H4 (cell line): ENCODE measurements around the gene COX4I1. TPM values are rescaled to one million over a fixed set of nuclear protein-coding genes. Genes with fewer than 3 reads are reported as not detected.
A peak's percentile ranks its signal among the peaks of the same experiment; 100 is the strongest.
"Not testable (repeated sequence)": the region's sequence is repeated elsewhere in the genome, so short reads cannot be mapped to it uniquely, and the experiment has no call there.

Source experiments
- DNase-seq: peaks from one replicate; pipeline ENCODE4 v3.0.0-alpha.2; 2015; ENCODE audit warnings: low spot score
- total RNA-seq: library from RNA; depleted of rRNA; stranded (reverse); fragments of >200 nt; shearing (Covaris generic); gene quantifications from 2 replicates; pipeline ENCODE4 v1.2.3, GENCODE V29; 2014

The COX4I1 gene
- total RNA-seq, 1 experiment from 2014 or later: 685 TPM

DNA sequence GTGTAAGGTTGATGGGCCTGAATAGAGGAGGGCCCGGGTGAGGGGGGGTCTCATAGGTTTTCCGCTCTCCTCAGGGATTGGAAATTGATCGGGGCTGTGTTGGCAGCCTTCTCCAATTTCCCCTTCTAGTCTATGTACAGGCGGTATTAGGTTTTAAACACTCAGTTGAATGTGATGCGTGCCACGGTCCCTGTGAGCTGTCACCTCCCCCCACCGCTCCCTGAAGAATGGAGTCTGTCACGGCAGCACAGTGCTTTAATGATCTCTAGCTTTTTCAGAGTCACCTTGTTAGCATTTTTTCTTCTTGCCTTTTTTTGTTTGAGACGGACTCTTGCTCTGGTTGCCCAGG lies 800 bp downstream of the COX4I1 start:
- DNase-seq: no peak

DNA sequence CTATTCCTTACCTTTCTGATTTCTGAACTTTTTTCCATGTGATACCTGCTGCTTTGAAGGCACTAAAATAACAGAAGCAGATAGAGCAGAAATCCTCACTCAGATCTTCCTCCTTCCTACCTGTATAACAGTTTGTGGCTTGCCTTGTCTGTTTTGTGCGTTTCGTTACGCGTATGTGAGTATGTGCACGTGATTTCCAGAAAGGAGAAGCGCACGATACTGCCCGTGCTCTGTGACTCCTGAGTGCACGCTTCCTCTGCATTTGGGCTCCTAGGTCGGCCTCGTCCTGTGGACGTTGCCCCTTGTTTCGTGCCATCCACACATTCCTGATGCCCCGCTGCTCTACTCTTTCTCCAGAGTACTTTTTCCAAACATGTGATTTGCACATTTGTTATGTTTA lies 4.1 kb downstream of the COX4I1 start:
- no peak for DNase-seq

DNA sequence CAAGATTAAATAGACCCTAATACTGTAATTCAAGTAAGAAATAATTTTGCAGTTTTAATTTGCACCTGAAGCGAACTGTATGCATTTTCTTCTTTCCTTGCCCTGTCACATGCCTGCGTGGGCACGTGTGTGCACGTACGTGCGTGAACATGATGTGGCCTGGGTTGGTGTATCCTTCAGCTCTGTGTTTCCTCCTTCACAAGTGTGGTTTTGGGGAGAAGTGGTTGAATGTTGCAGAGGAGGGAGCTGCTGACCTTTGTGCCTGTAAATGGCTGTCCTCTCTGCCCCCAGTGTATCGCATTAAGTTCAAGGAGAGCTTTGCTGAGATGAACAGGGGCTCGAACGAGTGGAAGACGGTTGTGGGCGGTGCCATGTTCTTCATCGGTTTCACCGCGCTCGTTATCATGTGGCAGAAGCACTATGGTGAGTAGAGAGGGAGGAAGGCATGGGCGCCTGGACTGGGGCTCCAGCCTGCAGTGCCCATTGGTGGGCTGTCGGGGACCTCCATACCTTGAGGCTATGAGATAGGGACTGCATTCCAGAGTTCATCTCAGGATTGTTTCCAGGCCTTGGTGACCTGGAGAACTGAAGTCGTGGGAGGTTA lies 6.0 kb downstream of the COX4I1 start:
- no peak for DNase-seq

DNA sequence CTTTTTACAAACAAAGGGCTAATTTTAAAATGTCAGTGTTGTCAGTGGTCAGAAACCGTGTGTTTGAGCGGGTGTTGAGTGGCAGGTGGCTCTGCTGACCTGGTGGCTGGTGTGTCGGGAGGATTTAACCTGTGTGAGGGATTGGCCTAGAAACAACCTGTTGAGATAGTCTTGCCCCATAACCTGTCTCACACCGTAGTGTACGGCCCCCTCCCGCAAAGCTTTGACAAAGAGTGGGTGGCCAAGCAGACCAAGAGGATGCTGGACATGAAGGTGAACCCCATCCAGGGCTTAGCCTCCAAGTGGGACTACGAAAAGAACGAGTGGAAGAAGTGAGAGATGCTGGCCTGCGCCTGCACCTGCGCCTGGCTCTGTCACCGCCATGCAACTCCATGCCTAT lies 7.0 kb downstream of the COX4I1 start:
- DNase-seq: no peak

DNA sequence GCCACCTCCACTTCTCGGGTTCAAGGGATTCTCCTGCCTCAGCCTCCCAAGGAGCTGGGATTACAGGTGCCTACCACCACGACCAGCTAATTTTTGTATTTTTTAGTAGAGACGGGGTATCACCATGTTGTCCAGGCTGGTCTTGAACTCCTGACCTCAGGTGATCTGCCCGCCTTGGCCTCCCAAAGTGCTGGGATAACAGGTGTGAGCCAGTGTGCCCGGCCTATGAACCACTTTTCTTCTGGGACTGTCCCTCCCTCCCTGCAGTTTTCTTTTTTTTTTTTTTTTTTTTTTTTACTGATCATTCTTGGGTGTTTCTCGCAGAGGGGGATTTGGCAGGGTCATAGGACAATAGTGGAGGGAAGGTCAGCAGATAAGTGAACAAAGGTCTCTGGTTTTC lies 7.8 kb downstream of the COX4I1 start:
- not testable (repeated sequence) for DNase-seq

DNA sequence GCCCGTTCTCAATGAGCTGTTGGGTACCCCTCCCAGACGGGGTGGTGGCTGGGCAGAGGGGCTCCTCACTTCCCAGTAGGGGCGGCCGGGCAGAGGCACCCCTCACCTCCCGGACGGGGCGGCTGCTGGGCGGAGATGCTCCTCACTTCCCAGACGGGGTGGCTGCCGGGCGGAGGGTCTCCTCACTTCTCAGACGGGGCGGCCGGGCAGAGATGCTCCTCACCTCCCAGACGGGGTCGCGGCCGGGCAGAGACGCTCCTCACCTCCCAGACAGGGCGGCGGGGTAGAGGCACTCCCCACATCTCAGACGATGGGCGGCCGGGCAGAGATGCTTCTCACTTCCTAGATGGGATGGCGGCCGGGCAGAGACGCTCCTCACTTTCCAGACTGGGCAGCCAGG lies 8.6 kb downstream of the COX4I1 start:
- not testable (repeated sequence) for DNase-seq

DNA sequence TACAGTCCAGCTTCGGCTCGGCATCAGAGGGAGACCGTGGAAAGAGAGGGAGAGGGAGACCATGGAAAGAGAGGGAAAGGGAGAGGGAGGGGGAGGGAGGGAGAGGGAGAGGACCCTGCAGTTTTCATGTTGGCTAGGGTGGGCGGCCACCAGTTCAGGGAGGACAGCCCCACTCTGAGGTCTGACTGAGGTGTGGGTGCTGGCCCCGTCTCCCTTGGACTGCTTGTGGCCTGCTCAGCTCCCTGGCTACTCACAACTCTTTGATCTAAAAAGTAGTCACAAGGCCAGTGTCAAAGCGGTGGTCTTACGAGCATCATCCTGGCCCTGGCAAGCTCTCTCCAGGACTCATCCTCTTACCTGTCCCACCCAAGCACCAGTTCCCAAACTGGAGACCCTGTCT lies 9.4 kb downstream of the COX4I1 start:
- no peak for DNase-seq

DNA sequence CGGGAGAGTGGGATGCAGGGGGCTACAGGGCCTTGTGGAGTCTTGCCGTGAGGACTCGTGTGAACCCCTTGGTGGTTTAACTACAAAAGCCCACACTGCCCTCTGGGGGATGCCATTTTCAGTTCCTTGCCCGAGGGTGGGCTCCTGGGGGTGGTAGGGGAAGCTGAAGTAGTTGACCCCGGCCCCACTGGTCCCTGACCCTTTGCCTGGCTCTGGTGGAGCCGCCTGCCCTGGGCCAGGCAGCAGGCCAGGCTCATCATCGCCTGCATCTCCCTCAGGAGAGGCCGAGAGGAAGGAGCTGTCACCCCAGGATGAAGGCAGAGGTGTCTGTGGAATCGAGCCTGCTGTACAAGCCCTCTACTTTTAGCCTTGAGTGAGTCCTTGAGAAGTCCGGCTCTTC lies 10.2 kb downstream of the COX4I1 start:
- DNase-seq: no peak

DNA sequence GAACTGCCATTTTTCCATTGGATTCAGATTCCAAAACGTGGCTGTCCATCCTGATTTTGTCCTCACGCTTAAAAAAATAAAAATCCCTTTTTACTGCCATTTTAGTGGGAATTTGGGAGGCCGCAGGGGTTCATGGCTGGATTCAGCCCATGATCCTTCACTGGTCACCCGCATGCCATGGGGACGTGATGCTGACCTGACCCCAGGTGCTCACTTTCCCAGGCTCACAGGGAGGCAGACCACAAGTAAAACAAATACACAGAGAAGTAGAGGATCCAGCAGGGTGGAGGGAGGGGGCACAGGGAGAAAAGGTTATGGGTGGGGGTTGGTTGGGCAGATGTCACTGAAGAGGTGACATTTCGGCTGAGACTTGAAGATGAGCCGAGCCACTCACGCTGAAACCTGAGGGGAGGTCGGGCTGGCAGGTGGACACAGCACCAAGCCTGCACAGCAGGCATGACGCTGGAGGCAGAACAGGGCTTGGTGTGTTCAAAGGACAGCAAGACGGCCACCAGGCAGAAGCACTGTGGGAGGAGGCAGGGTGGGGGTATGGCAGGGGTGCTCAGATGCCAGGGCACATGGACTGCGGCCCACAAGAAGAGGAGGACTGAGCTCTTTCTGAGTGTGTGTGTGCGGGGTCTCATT lies 10.7 kb downstream of the COX4I1 start:
- DNase-seq: no peak

DNA sequence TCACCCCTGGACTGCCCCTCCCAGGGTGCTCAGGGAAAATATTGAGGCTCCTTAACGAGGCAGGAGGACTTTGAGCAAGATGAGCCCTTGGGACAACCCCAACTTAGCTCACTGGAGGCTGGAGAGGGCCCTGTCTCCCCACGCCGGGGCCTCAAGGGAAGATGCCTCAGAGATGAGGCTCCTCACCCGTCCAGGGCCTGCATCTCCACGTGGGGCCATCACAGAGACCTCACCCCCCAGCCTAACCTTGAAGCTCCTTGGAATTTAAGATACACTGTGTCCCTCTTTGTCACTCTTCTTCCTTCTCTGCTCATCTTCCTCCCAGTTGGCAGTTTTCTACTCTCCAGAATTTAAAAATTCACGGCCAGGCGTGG lies 11.2 kb downstream of the COX4I1 start:
- no peak for DNase-seq

DNA sequence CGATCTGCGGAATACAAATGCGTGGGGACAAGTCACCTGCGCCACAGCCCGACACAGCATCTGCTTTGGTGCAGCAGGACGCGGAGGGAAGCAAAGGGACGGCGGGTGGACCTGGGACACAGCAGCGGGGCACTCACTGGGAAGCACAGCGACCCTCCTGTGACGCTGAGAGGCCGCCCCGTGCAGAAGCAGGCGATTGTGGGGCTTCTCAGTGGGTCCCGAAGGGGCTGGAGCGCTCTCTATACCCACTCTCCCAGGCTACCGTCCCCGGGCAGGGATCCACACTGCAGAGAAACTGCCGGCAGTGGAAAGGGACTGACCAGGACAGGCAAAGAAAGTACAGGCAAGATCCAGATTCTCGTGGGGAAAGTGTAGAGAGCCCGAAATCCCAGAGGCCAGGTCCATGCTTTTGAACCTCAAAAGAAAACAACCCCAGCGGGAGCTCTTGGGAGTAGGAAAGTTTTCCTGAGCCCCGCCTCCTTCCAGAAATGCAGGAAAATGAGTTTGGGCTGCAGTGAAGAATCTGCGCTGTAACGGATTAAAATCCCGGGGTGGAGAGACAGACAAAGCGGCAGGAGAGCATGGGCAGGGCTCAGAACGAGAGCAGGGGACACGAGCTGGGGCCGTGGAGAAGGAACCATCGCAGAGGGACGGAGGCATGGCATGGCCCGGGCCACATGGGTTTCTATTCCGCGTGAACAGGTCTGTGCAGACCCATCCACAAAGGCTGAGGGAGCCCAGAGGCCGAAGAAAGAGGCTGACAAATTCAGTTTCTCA lies 12.7 kb downstream of the COX4I1 start:
- no peak for DNase-seq

DNA sequence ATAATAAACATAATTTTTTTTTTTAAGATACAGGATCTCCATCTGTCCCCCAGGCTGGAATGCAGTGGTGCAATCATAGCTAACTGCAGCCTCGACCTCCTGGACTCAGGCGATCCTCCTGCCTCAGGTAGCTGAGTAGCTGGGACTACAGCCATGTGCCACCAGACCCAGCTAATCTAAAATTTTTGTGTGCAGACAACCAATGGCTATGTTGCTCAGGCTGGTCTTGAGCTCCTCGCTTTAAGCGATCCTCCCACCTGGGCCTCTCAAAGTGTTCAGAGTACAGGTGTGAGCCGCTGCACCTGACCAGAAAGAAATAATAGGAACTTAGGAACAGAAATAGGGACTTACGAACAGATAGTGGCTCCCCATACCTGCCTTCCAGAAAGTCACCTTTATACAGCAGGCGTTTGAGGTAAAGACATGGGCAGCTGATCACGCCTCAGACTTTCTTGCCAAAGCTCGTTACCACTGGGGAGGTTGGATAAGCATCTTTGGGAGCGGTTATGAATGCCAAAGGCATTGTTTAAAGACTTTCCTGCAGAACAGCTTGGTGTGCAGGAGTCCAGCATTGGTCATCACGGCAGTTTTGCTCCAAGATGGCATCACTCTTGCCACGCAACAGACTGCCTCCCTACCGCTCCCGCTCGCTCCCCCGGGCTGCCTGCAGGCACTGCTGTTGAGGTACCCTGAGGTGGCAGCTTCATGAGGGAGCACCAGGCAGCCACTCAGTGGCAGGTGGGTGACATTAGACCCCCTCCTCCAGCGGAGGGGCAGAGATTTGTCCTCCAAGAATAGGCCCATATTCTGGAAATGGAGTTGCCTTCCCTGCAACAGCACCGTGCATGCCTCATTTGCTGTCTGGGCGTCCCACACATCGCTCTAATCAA lies 13.6 kb downstream of the COX4I1 start:
- no peak for DNase-seq

DNA sequence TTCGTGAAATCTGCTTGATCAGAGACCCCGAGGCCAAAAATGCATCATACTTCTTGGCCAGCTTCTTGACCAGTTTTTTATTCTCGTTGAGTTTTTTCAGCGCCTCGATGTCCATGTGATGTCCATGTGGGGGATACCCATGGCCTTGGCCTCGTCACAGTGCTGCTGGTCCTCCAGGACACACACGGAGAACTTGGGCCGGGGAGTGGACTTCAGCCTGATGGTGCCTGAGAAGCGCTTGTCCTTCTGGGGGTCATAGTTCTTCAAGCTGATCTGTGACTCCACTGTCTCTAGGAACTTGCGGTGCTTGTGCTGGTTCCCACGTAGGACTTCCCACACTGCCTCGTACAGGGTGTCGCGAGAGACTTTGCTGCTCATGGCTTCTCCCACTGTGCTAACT lies 16.7 kb downstream of the COX4I1 start:
- no peak for DNase-seq

DNA sequence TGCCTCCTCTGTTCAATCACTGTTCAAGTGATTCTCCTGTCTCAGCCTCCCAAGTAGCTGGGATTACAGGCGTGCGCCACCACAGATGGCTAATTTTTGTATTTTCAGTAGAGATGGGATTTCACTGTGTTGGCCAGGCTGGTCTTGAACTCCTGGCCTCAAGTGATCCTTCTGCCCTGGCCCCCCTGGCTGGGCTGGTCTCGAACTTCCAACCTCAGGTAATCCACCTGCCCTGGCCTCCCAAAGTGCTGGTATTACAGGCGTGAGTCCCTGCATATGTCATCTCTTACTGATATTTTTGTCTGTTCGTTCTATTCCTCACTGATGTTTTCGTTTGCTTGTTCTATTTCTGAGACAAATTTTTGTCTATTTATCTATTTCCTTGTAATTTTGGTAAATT lies 17.7 kb downstream of the COX4I1 start:
- DNase-seq: not testable (repeated sequence)

DNA sequence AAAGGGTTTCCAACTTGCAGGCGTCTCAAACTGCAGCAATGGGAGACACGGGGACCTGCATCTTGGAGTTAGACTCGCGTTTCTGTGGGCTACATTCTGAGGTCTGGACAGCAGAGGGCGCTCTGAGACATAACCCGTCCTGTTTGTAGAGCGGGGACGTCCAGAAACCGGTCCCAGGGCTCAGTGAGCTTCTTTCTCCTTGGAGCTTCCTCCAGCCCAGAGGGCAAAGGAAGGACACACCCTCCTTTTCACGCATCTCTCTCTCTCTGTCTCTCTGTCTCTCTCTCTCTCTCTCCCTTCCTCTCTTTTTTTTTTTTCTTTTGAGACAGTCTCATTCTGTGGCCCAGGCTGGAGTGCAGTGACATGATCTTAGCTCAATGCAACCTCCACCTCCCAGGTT lies 19.8 kb downstream of the COX4I1 start:
- peak; percentile 80 for DNase-seq

DNA sequence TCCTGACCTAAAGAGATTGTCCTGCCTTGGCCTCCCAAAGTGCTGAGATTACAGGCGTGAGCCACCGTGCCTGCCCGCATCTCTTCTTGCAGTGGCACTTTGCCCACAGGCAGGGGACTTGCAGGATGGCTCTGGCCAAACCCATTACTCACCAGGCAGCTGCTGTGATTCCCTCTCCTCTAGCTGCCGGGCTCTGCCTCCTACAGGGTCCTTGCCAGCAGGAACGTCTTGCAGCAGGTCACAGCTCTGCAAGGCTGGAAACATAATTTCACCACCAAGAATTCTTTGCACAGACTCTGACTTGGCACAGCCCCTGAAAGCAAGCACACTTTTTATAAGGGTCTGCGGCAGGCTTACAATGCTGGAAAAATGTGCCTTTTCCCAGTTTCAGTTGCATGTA lies 20.3 kb downstream of the COX4I1 start:
- no peak for DNase-seq

DNA sequence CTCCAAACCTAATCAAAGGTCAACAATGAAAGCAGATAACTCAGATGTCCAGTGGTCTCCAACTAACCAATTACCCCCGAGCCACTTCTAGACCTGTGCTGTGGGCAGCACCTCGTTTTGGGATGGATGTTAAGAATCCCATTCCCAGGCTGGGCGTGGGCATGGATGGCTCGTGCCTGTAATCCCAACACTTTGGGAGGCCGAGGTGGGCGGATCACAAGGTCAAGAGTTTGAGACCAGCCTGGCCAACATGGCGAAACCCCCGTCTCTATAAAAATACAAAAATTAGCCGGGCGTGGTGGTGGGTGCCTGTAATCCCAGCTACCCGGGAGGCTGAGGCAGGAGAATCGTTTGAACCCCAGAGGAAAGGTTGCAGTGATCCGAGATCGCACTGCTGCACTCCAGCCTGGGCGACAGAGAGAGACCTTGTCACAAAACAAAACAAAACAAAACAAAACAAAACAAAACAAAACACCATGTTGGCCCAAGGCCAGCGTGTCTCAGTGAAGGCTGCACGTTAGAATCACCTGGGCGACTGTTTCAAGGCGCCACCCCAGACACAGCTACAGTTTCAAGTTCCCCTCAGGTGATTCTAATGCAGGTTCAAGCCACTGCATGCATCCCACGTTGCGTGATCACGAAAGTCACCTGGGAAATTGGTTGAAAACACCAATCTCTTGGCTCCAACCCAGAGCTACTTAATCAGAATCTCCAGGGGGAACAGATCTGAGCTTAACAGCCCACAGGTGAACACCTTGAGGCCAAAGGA lies 21.3 kb downstream of the COX4I1 start:
- DNase-seq: no peak

DNA sequence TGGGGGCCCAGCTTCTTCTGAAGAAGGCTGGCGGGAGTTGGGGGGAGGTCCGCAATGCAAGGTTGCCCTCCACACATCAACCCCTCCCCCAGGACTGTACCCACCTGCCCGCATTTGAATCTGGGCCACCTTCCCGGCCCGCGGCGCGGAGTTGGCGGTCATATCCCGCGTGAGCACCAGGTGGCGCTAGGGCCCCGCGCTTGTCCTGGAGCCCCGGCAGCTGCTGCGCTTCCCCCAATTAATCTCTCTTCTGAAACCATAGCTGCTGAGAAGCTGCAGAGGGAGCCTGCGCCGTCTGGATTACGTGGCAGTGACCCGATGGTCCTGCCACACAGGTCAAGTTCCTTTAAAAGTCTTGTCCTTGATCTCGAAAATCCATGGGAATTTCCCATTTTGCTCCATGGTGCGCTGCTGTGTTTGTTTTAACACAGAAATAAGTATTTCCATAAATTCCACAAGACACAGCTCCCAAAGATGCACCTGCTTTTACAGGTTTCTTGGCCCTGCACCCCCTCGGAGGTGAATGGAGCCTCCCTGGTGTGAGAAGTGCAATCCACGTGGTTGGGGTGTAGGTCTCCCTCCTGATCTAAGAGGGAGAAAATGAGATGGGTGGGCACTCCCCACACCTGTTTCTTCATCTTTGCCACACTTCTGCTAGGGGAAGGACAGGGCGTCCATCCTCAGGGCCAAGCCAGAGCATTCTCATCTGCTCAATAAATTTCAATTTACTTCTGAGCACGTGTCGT lies 22.1 kb downstream of the COX4I1 start:
- peak; percentile 84 for DNase-seq

DNA sequence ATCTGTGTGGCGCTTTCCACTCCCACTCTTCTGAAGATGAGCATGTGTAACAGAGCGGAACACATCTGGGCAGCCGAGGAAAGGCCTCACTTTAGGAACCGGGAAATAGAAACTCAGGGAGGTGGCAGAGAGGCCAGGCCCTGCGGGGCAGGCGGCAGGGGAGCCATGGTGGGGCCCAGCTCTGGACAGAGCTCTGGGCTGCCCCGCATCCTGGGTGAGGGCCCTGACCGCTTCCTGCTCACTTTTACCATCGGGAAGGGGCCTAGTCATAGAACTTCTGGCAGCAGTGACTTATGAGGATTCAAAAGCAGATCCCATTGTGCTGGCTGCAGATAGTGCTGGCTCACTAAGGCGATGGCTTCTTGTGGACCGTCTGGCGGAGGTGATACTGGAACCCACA lies 22.6 kb downstream of the COX4I1 start:
- DNase-seq: no peak

DNA sequence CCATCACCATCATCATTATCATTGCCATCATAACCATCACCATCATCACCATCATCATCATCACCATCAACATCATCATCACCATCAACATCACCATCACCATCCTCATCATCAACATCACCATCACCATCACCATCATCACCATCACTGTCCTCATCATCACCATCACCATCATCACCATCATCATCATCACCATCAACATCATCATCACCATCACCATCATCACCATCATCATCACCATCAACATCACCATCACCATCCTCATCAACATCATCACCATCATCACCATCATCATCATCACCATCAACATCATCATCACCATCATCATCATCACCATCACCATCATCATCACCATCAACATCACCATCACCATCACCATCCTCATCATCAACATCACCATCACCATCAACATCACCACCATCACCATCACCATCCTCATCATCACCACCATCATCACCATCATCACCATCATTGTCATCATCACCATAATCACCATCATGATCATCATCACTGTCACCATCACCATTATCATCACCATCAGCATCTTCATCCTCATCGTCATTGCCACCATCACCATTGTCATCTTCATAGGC lies 23.9 kb downstream of the COX4I1 start:
- DNase-seq: no peak
